Activated CD8-positive, alpha-beta memory T cell treated with anti-CD3 and anti-CD28 coated beads, Interleukin-2, amount 50 U/mL, for 48 hours (primary cell): ENCODE results near the gene MIB1.
"Not testable (repeated sequence)": the region's sequence is repeated elsewhere in the genome, so short reads cannot be mapped to it uniquely, and the experiment has no call there.

ENCODE experiments used
- DNase-seq: peaks from one replicate; pipeline ENCODE4 v3.0.0-alpha.2; 2020

Gene MIB1

GRCh38 chr18:21740538-21741311 lies at the start of gene MIB1:
Gene MIB1 (plus strand): TSS chr18:21740792. CDS start chr18:21741584, 792 bp downstream.
- DNase-seq: peak; percentile 99

GRCh38 chr18:21693322-21693721 lies 47.3 kb upstream of the MIB1 start:
- DNase-seq: no peak

GRCh38 chr18:21700528-21701075 lies 40.0 kb upstream of the MIB1 start:
- DNase-seq: no peak

- DNase-seq: no peak
Measured at GRCh38 chr18:21701621-21702020, 39.0 kb upstream of the MIB1 start.

- DNase-seq: no peak
Measured at GRCh38 chr18:21702602-21703001, 38.0 kb upstream of the MIB1 start.

- no peak for DNase-seq
Measured at GRCh38 chr18:21703241-21703820, 37.3 kb upstream of the MIB1 start.

- DNase-seq: peak; percentile 93
Measured at GRCh38 chr18:21704603-21705364, 35.8 kb upstream of the MIB1 start, which contains the start of gene ABHD3. Gene ABHD3 (minus strand): TSS chr18:21704774. CDS start chr18:21704665, 109 bp downstream.

GRCh38 chr18:21706386-21706865 lies 34.2 kb upstream of the MIB1 start:
- DNase-seq: no peak

GRCh38 chr18:21707130-21707529 lies 33.5 kb upstream of the MIB1 start:
- not testable (repeated sequence) for DNase-seq

GRCh38 chr18:21714474-21714873 lies 26.1 kb upstream of the MIB1 start:
- no peak for DNase-seq

- no peak for DNase-seq
Measured at GRCh38 chr18:21722687-21723086, 17.9 kb upstream of the MIB1 start.

GRCh38 chr18:21725201-21725600 lies 15.4 kb upstream of the MIB1 start:
- no peak for DNase-seq

GRCh38 chr18:21727702-21728101 lies 12.9 kb upstream of the MIB1 start:
- DNase-seq: no peak

- no peak for DNase-seq
Measured at GRCh38 chr18:21733011-21733410, 7.6 kb upstream of the MIB1 start.

- no peak for DNase-seq
Measured at GRCh38 chr18:21735452-21736015, 5.1 kb upstream of the MIB1 start.

GRCh38 chr18:21736926-21737325 lies 3.7 kb upstream of the MIB1 start:
- not testable (repeated sequence) for DNase-seq

- no peak for DNase-seq
Measured at GRCh38 chr18:21739604-21740537, 721 bp upstream of the MIB1 start.

GRCh38 chr18:21741312-21741561 lies 645 bp downstream of the MIB1 start:
- DNase-seq: no peak

GRCh38 chr18:21741562-21742314 lies 1.1 kb downstream of the MIB1 start:
- DNase-seq: peak; percentile 66

GRCh38 chr18:21742315-21742687 lies 1.7 kb downstream of the MIB1 start:
- DNase-seq: no peak

- no peak for DNase-seq
Measured at GRCh38 chr18:21743166-21743832, 2.7 kb downstream of the MIB1 start.
